GM21367 (cell line): ENCODE data around the gene ALPI.
A peak's percentile ranks its signal among the peaks of the same experiment; 100 is the strongest.
"Not testable (repeated sequence)": the region's sequence is repeated elsewhere in the genome, so short reads cannot be mapped to it uniquely, and the experiment has no call there.

Source experiments
- ATAC-seq: cut with Tn5 transposase; IDR thresholded peaks from one replicate; pipeline ENCODE4 v1.9.1; 2021; ENCODE audit not compliant: unreplicated experiment

ALPI gene

DNA sequence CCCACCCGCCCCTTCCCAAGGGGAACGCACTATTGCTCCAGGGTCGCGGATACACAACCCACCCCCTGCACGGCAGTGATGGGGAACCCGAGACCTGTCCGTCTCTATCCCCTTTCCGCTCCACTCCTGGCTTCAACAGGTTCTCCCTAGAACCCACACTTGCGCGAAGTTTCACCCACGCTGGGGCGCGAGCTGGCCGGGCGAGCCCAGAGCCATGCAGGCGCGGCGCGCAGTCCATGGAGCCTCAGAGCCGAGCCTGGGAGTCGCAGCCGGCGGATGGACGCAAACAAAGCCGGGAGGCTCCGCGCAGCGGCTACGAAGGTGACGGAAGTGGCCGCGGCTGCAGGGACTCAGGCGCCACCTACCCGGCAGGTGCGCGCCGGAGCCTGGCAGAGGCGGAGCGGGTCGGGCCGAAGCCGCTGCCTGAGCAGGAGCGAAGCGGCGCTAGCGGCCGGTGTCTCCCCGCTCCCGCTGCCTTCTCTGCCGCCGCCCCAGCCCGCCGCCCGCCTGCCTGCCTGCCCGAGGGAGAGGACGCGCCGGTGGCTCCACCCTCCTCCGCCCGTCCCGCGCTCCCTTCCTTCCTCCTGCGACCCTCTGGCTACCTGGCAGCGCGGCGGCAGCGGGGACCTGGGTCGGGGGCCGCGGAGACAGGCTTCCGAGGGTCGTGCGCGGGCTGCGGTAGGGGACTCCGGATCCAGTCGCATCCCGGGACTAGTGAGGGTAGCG, 35.3 kb upstream of the ALPI start:
- ATAC-seq, result no peak

DNA sequence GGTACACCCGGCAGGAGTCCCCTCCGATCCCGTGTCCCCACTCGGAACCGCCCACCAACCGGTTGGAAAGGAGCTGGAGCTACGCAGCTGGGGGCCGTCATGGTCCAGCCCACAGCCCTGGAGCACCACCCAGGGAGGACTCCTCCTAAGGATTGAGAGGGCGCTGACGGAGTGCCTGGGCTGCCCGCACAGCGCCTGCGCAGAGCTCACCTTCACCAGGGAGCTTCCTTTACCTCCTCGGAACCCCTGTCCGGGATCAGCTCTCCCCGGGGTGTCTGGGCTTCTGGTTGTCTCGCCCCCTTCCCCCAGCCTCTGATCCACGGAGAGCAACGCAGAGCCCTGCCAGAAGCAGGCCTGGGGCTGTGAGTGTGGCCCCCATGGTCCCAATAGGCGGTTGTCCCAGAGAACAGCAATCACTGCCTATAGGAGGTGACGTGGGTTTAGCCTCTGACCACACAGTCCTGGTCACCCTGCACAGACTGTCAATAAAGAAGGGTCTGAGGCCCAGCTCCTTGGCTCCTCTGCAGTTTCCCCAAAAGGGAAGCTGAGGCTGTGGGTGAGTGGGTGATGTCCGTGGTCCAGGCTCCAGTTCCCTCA, 34.7 kb upstream of the ALPI start:
- no peak for ATAC-seq

DNA sequence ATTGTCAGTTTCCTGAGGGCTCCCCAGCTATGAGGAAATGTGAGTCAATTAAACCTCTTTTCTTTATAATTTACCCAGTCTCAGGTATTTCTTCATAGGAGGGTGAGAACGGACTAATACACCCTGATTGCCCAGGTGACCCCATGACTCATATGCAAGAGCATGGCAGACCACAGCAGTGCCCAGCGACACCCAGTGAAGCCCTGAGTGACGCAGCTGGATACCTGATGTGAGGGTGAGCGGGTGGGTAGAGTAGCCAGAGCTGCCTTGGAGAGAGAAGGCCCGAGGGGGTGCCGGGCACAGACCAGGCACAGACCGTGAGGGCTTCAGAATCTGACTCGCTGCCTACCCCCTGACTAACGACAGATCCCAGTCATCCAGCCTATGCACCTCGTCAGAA, 33.9 kb upstream of the ALPI start:
- no peak for ATAC-seq

DNA sequence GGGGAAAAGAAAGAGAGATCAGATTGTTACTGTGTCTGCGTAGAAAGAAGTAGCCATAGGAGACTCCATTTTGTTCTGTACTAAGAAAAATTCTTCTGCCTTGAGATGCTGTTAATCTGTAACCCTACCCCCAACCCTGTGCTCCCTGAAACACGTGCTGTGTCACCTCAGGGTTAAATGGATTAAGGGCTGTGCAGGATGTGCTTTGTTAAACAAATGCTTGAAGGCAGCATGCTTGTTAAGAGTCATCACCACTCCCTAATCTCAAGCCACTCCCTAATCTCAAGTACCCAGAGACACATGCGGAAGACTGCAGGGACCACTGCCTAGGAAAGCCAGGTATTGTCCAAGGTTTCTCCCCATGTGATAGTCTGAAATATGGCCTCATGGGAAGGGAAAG, 33.0 kb upstream of the ALPI start:
- ATAC-seq, result not testable (repeated sequence)

DNA sequence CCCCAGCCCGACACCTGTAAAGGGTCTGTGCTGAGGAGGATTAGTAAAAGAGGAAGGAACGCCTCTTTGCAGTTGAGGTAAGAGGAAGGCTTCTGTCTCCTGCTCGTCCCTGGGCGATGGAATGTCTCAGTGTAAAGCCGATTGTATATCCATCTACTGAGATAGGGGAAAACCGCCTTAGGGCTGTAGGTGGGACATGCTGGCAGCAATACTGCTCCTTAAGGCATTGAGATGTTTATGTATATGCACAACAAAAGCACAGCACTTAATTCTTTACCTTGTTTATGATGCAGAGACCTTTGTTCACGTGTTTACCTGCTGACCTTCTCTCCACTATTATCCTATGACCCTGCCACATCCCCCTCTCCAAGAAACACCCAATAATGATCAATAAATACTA, 32.5 kb upstream of the ALPI start:
- not testable (repeated sequence) for ATAC-seq

DNA sequence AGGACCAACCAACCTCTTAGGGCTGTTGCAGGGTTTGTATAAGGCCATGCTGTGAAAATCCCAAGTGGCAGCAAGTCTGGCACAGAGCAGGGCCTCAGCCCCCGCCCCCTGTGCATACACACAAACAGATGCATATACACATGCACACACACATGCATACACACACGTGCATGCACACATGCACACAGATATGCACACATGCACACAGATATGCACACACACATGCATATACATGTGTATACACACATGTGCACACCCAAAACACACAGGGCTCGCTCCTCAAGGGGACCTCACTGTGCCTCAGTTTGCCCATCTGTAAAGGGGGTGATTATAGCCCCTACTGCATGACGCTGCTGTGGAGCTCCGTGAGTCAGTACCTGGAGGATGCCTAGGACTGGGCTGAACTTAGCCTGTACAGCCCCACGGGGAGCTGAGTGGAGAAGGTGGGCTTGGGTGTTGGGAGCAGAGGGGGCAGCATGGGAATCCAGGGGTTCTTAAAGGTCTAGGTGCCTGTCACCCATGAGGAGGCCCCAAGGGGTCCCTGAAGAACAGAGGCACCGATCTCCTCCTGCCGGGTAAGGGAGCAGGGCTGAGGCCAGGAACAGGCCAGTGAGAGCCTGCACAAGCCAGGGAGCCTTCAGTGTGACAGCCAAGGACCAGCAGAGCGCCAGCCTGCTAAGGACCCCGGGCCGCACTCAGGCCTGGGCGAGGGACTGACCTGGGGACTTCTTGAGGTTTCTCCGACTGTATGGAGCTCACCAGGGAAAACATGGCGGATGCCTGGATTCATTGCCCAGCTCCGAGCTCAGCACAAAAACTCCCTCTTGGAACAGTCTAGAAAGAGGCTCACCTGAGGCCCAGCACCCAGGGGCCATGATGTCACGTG, 24.0 kb upstream of the ALPI start:
- no peak for ATAC-seq

DNA sequence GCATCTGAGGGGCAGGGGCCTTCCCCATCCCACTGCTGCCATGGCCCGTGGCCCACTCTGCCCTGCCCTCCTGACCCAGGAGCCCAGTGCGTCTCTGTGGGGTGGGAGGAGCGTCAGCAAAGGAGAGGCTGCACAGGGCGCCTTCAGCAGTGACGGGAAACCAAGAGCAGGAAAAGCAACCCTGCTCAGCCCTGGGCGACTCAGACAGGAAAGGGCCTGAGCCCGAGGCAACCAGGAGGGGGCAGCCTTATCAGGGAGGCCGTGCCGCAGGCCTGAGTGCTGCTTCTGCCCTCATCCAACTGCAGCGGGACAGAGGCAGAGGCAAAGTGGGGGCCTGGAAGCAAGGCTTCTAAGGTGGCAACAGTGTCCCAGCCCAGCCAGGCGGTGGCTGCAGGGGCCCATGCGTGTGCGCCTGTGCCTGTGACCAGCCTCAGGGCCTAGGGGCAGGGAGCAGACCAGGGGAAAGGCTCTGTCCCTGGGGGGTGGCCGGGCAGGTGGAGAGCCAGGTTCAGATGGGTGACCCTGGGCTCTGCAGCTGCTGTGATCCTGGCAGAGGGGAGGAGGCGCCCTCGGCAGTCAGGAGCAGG, 23.3 kb upstream of the ALPI start:
- ATAC-seq, result no peak

DNA sequence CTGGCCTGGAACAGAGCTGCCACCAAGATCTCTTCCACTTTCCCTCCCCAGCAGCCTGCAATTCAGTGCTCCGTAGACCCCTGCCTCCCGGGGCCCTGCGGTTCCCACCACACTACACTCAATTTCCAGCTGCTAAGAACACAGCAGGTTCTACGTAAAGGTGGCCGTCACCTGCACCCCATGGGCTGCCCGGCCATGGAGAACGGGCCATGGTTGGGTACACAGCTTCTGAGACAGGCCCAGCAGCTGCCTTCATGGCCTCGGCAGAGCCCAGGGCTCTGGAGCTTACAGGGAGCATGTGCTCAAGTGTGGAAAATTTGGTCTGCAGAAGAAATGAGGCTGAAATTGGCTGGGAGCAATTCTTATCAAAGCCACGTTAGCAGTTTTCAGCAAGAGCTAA, 22.3 kb upstream of the ALPI start:
- ATAC-seq, result not testable (repeated sequence)

DNA sequence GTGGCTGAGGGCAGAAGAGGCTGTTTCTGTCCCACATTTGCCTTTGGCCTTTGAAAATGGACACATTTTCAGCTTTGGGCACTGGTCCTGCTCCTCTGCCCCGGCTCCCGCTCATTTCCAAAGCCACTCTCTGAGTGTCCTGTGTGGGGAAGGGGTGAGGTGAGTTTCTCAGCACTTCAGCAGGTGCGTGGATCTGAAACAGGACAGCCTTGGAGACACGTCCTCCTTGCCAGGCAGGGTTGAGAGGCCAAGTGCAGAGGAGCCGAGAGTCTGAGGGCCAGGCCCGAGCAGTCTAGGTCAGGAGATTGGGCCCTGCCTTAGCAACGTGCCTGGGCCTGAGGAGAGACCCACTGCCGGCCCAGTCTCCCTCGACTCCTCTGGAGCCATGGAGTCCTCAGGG, 21.9 kb upstream of the ALPI start:
- no peak for ATAC-seq

DNA sequence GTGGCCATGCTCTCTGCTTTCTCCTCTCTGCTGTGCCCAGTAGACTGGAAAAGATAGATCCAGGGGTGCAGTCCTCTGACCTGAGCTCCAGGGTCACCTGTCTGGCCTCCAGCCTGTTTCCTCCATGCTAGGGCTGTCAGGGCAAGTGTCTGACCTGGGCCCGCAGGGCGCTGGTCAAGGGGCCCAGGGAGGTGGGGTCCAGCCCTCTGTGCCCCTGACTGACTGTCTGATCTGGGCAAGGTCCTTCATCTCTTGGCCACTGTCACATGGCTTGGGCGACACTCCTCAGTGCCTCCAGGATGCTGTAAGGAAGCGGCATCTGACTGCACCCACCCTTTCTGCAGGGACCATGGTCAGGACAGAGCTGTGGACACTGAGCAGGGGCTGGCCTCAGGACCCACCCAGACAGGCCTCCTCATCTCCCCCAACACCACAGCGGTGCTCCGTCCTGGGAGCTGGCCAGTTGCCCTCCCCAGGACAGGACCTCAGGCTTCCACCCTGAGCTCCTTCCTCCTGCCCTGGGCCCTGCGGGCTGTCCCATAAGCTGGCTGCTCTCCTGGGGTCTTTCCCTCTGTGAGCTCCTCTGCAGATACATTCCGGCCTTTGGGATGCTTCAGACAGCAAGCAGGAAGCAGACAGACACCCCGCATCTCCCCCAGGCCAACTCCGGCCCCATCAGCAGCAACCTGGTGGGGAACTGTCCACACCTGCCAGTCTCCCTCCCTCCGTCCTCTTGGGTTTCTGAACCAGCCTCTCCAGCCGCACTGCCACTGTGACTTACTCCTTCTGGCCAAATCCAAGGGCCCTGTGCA, 21.2 kb upstream of the ALPI start:
- ATAC-seq, result no peak

DNA sequence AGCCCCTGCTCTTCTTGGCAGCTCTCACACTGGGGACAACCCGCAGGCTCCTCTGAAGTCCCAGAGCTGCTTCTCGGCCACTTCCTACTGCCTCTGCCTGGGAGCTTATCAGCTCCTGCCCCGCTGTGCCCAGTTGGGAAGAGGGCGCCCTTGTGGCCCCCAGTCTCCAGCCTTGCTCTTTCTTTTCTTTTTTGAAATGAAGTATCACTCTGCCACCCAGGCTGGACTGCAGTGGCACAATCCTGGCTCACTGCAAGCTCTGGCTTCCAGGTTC, 20.6 kb upstream of the ALPI start:
- no peak for ATAC-seq

DNA sequence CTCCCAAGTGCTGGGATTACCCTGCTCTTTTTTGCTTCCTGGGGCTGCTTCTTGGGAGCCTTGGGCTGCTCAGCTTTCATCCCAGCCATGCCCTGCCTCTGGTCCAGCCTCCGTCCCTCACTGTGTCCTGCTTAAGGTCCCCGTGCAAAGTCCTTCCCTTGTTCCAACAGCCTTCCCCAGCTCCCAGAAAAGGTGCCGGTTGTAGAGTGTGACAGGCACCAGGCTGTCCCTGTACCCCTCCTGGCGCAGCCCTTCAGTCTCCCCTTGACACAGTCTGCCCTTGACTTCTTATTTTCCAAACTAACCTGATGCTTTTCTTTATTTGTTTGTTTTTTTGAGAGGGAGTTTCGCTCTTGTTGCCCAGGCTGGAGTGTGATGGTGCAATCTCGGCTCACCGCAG, 20.1 kb upstream of the ALPI start:
- no peak for ATAC-seq

DNA sequence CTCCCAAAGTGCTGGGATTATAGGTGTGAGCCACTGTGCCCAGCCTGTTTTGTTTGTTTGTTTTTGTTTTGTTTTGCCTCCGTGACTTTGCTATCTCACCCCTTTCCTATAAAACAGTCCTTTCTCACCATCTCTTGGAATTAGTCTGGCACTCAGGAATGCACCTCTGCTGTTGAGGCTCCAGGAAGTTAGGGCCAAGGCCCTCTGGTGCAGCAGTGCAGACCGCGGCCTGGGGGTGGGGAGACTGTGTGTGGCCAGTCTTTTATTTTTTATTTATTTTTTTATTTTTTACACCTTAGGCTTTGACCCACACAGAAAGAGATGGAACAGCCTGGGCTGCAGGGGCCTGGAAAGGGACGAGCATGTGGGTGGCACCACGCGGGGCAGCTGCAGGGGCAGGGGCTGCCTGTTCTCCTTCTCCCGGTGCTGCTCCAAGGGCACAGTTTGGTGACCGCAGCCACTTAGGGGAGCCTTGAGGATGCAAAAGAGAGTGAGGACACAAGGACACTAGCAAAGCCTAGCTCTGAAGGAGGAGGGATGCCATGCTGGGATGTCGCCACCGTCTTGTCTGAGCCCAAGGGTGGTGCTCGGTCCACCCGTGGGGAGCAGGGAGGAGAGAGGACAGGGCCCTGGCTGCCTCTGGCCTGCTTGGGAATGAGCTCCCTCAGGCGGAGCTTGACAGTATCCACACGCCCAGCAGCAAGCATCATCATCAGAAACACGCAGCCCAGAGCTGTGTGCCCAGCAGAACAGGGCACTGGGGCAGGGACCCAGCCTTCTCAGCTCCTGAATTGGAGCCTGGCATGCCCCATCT, 19.4 kb upstream of the ALPI start:
- ATAC-seq, result no peak

DNA sequence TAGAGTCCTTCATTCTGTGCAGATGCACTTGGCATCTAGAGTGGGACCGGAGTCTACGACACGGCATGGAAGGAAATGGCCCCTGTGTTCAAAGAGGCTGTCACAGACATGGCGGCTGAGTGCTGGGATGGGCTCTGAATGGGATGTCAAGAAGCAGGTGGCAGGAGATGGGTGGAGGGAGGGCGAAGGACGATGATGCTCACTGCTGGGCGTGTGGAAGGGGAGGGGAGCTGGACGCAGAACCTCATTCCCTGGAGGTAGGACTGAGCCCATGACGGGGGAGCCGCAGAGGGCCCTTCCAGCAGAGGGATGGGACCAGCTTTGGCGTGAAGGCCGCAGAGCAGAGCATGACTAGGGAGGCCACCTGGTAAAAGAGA, 18.8 kb upstream of the ALPI start:
- ATAC-seq, result no peak

DNA sequence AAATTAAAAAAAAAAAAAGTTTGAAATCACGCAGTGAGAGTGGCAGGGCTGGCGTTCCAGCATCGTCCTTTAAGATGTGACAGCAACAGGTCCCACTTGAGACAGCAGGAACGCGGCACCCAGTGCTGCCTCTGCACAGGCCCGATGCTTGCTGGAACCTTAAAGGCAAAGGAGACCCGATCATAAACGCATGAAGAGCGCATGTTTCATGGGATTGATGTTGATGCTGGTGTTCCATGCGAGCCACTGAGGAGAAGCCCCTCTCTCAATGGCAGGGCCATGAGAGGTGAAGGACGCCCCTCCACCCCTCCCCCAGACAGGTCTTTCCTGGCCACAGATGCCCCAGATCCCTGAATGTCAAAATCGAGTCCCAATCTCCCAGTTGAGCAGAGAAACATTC, 17.9 kb upstream of the ALPI start:
- ATAC-seq, result no peak

DNA sequence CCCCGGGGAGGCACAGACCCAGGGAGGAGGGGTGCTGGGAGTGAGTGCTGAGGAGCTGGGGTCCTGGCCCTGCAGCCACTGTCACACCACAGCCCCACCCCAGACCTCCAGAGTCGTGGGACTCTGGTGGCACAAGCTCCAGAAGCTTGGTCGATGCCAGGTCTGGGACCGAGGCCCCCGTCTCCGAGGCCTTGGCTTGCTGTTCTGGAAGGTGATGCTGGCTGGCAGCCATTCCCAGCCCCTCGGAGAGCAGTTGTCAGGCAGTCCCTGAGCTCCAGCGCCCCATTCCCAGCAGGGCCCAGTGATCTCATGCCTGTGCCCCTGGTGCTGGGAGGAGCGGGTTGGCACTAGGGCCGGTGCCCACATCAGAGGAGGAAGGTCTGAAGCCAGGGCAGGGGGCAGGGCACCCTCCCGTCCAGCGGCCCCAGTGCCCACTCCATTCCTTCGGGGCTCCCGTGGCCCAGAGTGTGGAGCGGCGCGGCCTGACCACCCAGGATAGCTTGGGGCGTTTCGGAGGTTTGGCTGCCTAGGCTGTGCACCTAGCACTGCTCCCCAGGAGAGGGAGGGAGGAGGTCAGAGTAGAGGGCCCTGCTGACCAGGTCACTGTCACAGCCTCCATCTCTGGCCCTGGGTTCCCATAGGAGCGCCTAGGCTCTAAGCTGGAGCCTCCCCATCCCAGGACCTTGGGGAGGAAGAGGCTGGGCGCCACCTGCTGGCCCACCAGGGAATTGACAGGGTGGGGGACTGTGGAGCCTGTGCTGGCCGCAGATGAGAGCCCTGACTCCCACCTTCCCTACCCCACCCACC, 16.8 kb upstream of the ALPI start:
- no peak for ATAC-seq

DNA sequence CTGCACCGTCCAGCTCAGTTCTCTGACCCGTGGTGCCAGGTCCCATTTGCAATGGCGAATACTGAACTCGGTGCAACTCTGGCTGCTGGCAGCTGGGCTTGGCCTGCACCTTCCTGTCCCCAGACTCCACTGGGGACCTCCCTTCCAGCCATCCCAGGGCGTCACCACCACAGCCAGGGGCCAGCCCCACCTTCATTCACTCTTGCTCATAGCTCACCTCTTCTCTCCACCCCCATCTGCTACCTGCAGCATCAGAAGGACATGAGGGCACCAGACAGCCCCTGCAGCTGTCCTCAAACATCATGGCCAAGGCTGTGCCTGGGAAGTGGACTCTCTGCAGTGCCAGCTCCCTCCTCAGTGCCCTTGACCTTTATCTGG, 16.2 kb upstream of the ALPI start:
- no peak for ATAC-seq

DNA sequence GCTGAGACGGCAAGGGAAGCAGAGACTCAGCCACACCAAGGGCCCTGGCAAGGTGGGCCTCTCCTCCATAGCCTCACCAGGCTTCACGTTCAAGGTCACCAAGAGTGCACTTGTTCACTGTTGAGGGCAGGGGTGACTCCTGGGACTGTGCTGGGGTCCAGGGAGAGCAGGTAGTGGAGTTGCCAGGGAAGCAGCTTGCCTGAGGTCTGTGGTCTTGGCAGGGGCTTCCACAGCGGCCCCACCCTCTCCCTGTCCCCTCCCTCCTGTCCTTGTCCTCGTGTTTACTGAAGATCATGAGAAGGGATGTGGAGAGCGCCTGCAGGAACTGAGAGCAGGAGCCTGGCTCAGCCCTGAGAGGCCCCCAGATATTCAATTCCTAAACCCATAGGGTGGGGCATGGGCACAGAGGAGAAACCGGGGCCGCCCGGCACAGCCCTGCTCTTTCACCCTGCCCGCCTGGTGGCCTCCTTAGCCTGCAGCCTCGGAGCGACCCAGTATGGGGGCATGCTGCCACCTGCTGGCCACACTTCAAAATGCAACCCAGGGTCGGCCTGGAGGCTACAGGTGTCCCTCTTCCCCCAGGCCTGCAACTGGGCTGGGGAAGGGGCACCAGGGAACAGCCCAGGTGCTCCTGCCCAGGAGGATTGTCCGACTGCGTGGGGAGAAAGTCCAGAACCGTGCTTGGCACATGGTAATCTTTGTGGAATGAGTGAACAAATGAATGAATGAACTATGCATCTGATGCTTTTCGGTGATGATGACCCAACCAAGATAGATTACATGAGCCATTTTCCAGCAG, 15.5 kb upstream of the ALPI start:
- ATAC-seq, result peak; percentile 76

DNA sequence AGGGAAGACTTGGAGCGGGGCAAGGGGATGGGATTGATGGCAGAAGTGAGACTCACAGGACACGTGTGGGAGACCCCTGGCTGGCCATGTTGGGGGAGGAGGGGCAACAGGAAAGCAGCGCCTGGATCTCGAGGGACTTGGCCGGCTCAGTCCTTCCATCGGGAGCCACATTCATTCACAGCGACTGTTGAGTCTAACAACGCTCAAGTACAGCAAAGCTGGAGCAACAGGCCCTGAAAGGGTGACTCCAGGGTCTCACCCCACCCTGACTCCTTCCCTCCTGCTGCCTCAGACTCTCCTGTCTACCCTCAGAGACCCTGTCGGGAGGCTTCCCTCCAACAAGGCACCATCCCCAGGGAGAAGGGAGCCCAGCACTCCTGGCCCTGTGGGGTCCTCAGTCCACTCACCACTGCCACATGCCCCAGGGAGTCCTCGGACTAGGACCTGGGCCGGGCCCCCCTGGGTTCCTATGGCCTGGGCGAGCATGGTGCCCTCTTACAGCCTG, 14.8 kb upstream of the ALPI start:
- no peak for ATAC-seq
